HG03378 (cell line): ENCODE data around the gene FOXL1.
"Not testable (repeated sequence)": the region's sequence is repeated elsewhere in the genome, so short reads cannot be mapped to it uniquely, and the experiment has no call there.

Experiments used
- ATAC-seq: cut with Tn5 transposase; IDR thresholded peaks from one replicate; pipeline ENCODE4 v1.9.1; 2021; ENCODE audit warnings: mild to moderate bottlenecking, moderate library complexity; ENCODE audit not compliant: unreplicated experiment

Gene FOXL1

GRCh38 chr16:86580063-86580790 is 1.9 kb downstream of the FOXL1 start:
- no peak for ATAC-seq

- ATAC-seq: no peak
Measured at GRCh38 chr16:86580791-86581170, 2.4 kb downstream of the FOXL1 start.

- ATAC-seq: no peak
Measured at GRCh38 chr16:86581458-86581857, 3.1 kb downstream of the FOXL1 start.

- ATAC-seq: no peak
Measured at GRCh38 chr16:86584071-86584685, 5.8 kb downstream of the FOXL1 start.

GRCh38 chr16:86584726-86585721 is 6.7 kb downstream of the FOXL1 start:
- no peak for ATAC-seq

- no peak for ATAC-seq
Measured at GRCh38 chr16:86585821-86586611, 7.7 kb downstream of the FOXL1 start.

- ATAC-seq: no peak
Measured at GRCh38 chr16:86587487-86587886, 9.1 kb downstream of the FOXL1 start.

GRCh38 chr16:86587955-86588354 is 9.6 kb downstream of the FOXL1 start:
- ATAC-seq: not testable (repeated sequence)

GRCh38 chr16:86590501-86591144 is 12.3 kb downstream of the FOXL1 start:
- ATAC-seq: no peak

- no peak for ATAC-seq
Measured at GRCh38 chr16:86591270-86591669, 12.9 kb downstream of the FOXL1 start.

- no peak for ATAC-seq
Measured at GRCh38 chr16:86593913-86594620, 15.7 kb downstream of the FOXL1 start.

- no peak for ATAC-seq
Measured at GRCh38 chr16:86594721-86595120, 16.4 kb downstream of the FOXL1 start.

GRCh38 chr16:86595983-86596605 is 17.7 kb downstream of the FOXL1 start:
- no peak for ATAC-seq

- ATAC-seq: no peak
Measured at GRCh38 chr16:86597126-86597879, 19.0 kb downstream of the FOXL1 start.

GRCh38 chr16:86597880-86598606 is 19.7 kb downstream of the FOXL1 start:
- no peak for ATAC-seq

- no peak for ATAC-seq
Measured at GRCh38 chr16:86598607-86599565, 20.5 kb downstream of the FOXL1 start.

GRCh38 chr16:86601356-86601755 is 23.0 kb downstream of the FOXL1 start:
- ATAC-seq: no peak
